Neutrophil (primary cell): ENCODE data around the gene CFAP99.

Source experiments
- H3K27ac ChIP-seq: fragments of 200-600 bp; sonication (generic); 2 replicates; pipeline ENCODE4 v1.5.1; 2016; ENCODE audit warnings: mild to moderate bottlenecking, moderate library complexity
- H3K27me3 ChIP-seq: fragments of 200-600 bp; sonication (generic); 2 replicates; pipeline ENCODE4 v1.6.0; 2016; ENCODE audit warnings: mild to moderate bottlenecking
- H3K36me3 ChIP-seq: fragments of 200-600 bp; sonication (generic); 2 replicates; pipeline ENCODE4 v1.5.1; 2017
- H3K4me1 ChIP-seq, 2 experiments: fragments of 200-600 bp in 1 of 2; sonication (generic) in 1 of 2; 1 replicate in 1 of 2; 2 replicates in 1 of 2; pipeline versions ENCODE4 v1.5.1 to v1.6.1; 2013 to 2016; ENCODE audit warnings: low read depth in 1 of 2, low read length in 1 of 2, mild to moderate bottlenecking in 1 of 2, moderate library complexity in 1 of 2; ENCODE audit not compliant: control insufficient read depth in 1 of 2, insufficient read depth in 1 of 2
- H3K4me3 ChIP-seq, 2 experiments: fragments of 200-600 bp in 1 of 2; sonication (generic) in 1 of 2; 1 replicate in 1 of 2; 2 replicates in 1 of 2; pipeline ENCODE4 v1.5.1; 2013 to 2016; ENCODE audit warnings: low read depth in 1 of 2, low read length in 1 of 2, mild to moderate bottlenecking in 1 of 2, moderate library complexity in 1 of 2
- H3K9me3 ChIP-seq: fragments of 200-600 bp; sonication (generic); 2 replicates; pipeline ENCODE4 v1.5.1; 2016
- TF ChIP-seq, protein P1 (sequence below): fragments of 200-600 bp; sonication (generic); IDR thresholded peaks from 2 replicates; pipeline ENCODE4 v1.5.1; 2016; ENCODE audit warnings: antibody characterized with exemption

CFAP99 gene

DNA sequence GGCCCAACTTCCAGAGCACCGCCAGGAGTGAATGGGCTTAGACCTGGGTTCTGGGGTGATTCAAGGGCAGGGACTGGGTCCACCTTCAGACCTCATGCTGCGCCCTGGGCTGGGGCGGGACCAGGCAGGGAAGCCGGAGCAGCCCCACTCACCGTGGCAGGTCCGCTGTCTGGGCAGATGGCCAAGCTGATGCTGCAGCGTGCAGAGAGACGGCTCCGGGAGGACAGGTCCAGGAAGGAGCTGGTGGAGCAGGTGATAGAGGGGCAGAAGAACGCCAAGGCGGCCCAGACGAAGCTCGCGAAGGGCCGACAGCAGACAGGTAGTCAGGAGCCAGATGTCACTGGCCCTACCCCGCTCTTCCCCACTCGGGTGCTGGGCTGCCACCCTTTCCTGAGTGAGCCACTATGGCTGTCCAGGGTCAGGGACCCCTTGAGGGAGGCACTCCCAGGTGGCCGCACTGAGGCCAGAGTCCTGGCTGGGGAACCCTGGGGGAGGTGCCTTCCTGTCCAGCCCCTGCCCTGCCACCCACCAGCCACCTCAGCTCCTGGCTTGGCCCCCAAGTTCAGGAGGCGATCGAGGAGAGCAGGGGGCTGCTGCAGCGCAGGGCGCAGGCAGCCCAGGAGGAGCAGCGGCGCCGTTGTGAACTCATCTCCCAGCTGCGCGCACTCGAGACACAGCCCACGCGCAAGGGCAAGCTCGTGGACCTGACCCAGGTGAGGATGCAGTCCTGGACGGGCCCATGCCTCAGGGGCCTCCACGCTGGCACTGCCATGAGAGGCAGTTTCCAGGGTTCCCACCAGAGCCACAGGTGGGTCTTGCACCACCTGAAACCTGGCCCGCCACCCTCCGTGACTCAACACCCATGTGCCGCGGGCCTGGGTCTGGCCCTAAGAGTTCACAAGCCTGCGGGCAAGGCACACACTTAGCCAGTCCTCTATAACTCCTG lies 40.1 kb downstream of the CFAP99 start:
- TF ChIP-seq, protein P1, sequence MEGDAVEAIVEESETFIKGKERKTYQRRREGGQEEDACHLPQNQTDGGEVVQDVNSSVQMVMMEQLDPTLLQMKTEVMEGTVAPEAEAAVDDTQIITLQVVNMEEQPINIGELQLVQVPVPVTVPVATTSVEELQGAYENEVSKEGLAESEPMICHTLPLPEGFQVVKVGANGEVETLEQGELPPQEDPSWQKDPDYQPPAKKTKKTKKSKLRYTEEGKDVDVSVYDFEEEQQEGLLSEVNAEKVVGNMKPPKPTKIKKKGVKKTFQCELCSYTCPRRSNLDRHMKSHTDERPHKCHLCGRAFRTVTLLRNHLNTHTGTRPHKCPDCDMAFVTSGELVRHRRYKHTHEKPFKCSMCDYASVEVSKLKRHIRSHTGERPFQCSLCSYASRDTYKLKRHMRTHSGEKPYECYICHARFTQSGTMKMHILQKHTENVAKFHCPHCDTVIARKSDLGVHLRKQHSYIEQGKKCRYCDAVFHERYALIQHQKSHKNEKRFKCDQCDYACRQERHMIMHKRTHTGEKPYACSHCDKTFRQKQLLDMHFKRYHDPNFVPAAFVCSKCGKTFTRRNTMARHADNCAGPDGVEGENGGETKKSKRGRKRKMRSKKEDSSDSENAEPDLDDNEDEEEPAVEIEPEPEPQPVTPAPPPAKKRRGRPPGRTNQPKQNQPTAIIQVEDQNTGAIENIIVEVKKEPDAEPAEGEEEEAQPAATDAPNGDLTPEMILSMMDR = no peak

DNA sequence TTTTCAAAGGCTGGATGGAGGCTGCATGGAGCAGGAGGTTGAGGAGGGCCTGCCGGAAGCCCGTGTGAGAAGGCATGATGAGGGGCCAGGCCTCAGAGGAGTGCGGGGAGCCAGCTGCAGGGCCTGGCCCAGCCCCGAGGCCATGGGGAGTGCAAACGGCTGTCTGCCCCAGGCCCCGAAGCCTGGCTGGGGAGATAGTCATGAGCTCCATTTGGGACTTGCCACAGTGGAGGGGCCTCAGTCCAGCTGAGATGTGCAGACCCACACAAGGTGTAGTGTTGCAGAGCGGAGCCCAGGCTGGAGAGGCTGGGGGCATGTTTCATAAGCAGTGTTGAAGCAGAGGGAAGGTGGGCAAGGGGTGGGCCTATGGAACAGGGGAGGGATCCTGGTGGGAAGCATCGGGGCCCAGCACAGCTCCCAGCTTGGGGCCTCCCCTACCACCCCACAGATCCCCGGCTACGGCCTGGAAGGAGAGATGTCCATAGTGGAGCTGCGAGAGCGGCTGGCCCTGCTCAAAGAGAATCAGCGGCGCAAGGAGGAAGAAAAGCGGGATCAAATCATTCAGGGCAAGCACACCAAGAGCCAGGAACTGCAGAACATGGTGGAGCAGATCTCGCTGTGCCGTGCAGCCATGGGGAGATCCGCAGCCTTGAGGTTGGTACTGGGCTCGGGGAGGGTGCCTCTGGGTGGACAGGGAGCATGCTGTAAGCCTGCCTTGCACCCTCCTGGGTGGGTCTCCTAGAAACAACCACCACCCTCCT lies 41.0 kb downstream of the CFAP99 start:
- TF ChIP-seq, protein P1 = no peak
- Histone ChIP-seq H3K4me3 (no peak overlapping the region), H3K9me3 (no peaks in the 10 kb centered on the region), H3K4me1 (peaks cover 7 to 11% of the 10 kb centered on the region in 2 experiments), H3K27ac (no peak overlapping the region), H3K36me3 (no peaks in the 10 kb centered on the region), H3K27me3 (peaks cover 59% of the 10 kb centered on the region)

More for the DNA sequence above, 40.1 kb downstream of the CFAP99 start:
- no peaks in the 10 kb centered on the region for H3K9me3 ChIP-seq
- no peaks in the 10 kb centered on the region for H3K36me3 ChIP-seq
- peaks cover 49% of the 10 kb centered on the region for H3K27me3 ChIP-seq
- H3K4me1 ChIP-seq = peaks cover 7 to 11% of the 10 kb centered on the region in 2 experiments
- H3K27ac ChIP-seq = no peak overlapping the region
- H3K4me3 ChIP-seq = no peak overlapping the region

DNA sequence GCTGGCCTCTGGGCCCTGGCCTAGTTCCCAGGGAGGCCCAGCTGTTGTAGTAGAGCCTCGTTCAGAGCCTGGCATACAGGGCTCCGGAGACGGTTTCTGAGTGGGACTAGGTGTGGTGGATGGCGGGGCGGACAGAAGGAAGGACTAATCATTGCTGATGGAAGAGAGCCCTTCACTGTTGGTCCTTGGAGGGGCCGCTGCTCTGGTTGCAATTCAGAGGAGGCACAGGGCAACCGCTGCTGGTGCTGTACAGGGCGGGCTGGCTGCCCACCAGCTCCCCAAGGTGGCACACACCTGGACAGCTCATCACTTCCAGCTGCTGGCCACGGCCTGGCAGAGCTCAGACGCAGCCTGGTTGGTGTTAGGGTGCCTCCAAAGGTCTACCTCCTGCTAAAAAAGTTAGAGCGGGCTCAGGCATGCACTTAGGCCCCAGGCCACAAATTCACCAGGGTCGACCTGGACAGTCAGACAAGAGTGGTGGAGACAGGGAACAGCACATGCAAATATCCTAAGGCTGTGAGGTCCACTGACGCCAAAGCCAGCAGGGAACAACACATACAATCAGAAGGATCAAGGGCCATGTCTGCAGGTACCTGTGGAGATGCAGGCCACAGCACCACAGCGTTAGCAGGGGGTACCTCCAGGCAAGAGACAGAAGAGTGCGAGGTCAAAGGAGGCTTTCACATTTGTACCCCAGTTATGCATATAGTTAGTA lies 42.6 kb downstream of the CFAP99 start:
- Histone ChIP-seq H3K4me1 (peaks cover 7 to 11% of the 10 kb centered on the region in 2 experiments), H3K9me3 (no peaks in the 10 kb centered on the region), H3K4me3 (no peak overlapping the region), H3K27me3 (peaks cover 62% of the 10 kb centered on the region), H3K36me3 (no peaks in the 10 kb centered on the region), H3K27ac (no peak overlapping the region)
- TF ChIP-seq, protein P1 = no peak

DNA sequence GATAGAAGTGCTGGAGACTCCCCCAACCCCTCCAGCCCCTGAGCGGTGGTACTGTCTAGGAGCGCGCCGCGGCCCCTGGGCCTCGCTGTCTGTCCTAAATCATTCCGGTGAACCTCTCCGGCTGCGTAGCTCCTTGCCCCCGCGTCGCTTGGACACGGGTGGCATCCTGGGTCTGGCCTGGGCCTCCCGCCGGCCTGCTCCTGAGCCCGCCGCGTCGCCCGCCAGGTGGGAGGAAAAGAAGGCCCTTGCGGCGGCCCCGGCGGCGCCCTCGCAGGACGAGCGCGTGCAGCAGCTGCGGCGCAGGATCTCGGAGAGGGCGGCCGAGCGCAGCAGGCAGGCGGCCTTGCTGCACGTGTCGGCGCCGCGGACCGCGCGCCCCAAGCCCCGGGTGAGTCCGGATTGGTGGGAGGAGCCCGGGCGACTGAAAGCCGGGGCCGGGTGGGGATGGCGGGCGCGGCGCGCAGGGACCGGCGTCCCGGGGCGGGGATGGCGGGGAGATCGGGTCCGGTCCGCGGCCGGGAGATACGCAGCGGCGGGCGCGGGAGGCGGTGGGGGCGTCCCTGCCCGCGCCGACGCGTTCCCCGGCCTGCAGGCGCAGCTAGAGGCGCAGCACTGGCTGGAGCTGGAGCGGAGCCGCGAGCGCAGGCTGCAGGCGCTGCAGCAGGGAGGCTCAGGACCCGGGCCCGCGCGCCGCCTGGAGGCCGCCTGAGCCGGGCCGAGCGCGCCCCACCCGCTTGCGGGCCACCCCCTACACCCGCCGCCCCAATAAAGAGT lies 43.6 kb downstream of the CFAP99 start:
- H3K27ac ChIP-seq = no peak overlapping the region

More for the DNA sequence above, 43.6 kb downstream of the CFAP99 start:
- peaks cover 62% of the 10 kb centered on the region for H3K27me3 ChIP-seq
- no peaks in the 10 kb centered on the region for H3K9me3 ChIP-seq
- H3K4me1 ChIP-seq = peaks cover 7 to 11% of the 10 kb centered on the region in 2 experiments
- no peaks in the 10 kb centered on the region for H3K36me3 ChIP-seq
- TF ChIP-seq, protein P1 = no peak
- H3K4me3 ChIP-seq = peak overlapping the region in 1 of 2 experiments; percentile 30
